Stimulated activated CD4-positive, alpha-beta T cell treated with anti-CD3 and anti-CD28 coated beads, Interleukin-4, amount 100 ng/mL, for 48 hours (primary cell): ENCODE results near the gene PDSS2.

ENCODE experiments used
- DNase-seq, 2 donors: peaks; one replicate each; pipeline ENCODE4 v3.0.0-alpha.2; 2020; ENCODE audit warnings: low read depth in 2 of 2

PDSS2 gene

DNA sequence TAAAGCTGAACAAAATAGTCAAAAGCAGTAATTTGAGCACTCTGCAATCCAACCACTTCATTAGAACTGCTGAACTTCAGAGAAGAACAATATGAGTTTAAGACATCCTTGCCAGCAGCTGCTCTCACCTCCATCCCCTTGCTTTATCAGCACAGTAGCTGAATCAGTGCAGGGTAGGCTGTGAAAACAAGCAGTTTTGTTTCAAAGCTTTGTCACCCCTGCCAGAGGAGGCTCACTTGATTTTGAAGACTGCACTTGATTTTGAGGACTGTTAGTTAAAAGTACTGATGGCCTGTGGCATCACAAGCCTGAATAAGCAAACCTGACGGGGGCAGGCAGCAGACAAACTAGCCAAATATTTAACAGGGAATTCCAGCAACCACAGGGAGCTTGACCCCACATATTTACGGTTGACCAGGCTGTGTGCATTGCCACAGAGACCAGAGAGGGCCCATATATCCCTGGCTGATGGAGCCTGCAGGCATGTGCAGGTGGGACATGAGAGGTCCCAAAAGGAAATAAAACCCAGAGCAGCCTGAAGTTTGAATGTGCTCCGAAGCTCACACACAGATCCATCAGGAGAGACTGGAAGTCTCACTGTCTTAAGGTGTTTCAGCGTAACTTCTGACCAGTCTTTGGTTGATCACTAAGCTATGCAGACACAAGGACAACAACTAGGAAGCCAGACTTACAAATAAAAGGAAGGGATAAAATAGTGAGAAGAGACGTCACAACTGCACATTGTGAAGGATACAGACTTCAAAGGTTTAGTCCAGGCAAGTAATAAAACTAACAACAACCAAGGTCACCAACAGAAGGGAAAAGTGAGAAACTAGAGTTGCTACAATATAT is 97.4 kb downstream of the PDSS2 start:
- no peak for DNase-seq

GRCh38 chr6:107360476-107360875 is 98.9 kb downstream of the PDSS2 start:
- DNase-seq, result no peak

- no peak for DNase-seq
Measured at GRCh38 chr6:107357842-107358241, 101.5 kb downstream of the PDSS2 start.

DNA sequence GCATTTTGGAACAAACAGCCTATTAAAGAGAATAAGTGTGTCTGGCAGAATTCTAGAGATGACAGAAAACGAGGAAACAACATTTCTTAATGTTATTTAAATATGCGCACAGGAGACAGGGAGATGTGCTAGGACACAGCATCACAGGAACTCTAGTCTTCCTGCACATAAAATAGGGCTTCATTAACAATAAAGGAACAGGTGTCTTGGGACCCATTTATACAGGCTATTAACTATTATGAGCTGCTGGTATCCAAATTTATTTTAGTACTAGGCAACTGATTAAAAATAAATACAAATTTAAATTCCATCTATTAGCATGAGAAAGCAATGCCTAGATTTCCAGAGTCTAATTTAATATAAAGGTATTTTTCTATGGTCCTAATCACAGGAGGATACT is 102.3 kb downstream of the PDSS2 start:
- DNase-seq, result no peak

GRCh38 chr6:107355659-107356058 is 103.7 kb downstream of the PDSS2 start:
- DNase-seq, result no peak

DNA sequence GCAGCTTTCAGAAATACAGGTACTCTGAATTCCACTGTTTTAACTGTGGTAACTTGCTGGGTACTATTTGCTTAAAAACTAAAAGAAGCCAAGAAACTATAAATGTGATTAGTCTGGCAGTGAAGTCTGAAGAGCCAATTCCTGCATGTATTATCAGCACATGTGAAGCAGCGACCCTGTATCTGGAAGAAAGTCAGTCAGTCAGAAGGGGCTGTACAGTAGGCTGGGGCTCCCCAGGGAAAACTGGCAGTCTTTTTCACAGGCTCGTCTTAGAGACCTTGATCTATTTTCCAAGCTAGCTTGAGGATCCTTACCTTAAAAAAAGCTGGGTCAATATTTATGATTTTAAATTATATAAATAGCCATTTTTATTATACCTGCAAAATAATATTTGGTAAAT is 104.9 kb downstream of the PDSS2 start:
- no peak for DNase-seq

DNA sequence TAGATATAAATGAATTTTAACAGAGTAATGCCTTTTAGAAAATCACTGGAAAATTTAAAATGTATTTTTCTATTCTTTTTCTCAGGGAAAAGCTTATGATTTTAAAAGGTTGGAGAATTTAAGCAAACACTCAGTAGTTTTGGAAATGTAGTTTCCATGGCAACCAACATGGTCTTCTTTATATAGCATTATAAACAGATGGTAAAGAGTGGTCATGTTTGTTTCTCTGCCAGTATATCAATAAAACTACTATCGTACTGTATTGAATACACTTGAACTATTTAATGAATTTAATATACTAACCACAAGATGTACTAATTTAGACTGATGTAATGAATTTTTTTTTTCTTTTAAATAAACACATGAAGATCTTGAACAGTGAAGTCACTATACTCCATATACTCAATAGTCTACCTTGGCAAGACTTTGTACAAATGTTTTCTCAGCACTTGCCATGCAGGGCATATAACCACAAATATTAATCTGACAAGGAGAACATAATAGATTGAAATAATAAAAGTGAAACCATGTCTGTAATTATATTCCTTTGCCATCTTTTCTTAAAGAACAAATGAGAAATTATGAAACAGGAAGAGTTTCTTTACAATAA is 105.5 kb downstream of the PDSS2 start:
- no peak for DNase-seq

- no peak for DNase-seq
Measured at GRCh38 chr6:107348224-107348623, 111.1 kb downstream of the PDSS2 start.

DNA sequence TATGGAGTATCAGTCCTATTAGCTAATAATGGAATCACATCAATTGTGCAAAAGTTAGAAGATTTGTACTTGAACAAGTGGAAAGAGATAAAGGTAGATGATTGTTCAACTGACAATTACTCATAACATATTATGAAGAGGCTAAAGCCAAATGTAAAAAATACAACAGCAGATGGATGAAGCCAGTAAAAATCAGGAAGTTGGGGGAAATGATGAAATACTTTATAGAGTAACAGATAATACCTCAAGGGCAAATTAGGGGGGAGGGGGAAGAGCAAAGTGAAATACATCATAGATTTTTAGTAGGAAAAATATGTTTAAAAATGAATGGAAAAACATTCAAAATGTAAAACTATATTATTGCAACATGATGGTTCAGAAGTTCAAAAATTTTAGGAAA is 114.0 kb downstream of the PDSS2 start:
- DNase-seq, result no peak

GRCh38 chr6:107344981-107345380 is 114.4 kb downstream of the PDSS2 start:
- no peak for DNase-seq

DNA sequence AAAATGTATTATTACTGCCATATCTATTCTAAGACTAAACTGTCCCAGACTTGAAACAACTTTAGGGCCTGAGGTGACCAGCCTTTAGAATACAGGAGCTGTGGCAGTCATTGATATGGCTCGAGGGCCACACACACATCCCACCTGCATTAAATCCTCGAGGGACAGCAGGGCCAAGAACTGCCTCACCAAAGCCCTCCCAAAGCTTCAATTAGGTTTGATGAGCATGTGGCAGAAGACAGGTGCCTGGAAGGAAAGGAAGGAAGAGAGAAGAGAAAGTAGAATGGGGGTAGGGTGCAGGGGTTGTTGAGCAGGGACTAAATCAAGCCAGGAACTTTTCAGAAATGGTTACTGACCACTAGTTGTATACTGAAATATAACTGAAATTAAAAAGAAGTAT is 115.0 kb downstream of the PDSS2 start:
- DNase-seq, result no peak

DNA sequence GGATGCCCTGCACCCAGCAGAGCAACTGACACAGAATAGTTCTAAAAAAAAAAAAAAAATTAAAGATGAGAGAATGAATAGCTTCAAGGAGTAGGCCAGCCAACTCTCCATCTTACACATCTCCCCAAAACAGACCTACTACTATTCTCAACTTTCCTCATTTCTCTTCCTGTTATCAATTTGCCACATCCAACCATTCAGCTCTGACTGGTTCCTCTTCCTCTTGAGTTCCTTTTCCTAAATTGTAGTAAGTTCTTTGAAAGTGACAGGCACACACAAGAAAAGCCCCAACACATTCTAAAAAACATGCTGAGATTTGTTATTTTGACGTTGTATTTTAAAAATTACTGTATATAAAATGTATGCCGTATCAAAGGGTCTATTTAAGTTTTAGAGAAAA is 117.2 kb downstream of the PDSS2 start:
- DNase-seq, result no peak

GRCh38 chr6:107340881-107341280 is 118.5 kb downstream of the PDSS2 start:
- DNase-seq, result no peak

DNA sequence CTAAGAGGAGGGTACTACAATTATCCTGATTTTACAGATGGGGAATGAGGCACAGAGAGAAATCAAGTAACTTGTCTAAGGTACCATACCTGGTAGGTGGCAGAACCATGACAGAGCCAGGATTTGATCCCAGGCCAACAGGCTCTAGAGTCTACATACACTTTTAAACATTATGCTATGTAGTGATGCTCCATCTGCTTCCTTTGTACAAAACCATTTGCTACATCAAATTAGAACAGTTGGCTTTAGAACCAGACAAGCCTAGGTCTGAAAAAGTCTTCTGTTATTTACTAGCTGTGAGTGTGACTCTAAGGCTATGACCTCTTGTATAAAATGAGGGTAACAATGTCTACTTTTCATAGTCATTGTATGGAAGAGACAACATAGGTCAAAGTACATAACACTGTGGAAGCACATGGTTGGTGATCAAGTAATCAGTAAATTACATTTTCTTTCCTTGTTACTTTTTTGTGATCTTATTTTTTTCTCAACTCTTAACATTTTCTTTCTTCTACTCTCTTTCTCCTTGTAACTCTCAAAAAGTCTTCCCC is 122.1 kb downstream of the PDSS2 start:
- no peak for DNase-seq

GRCh38 chr6:107334026-107334425 is 125.3 kb downstream of the PDSS2 start:
- DNase-seq, result no peak

GRCh38 chr6:107333491-107333890 is 125.9 kb downstream of the PDSS2 start:
- DNase-seq, result no peak

- no peak for DNase-seq
Measured at GRCh38 chr6:107331409-107332386, 127.7 kb downstream of the PDSS2 start.

DNA sequence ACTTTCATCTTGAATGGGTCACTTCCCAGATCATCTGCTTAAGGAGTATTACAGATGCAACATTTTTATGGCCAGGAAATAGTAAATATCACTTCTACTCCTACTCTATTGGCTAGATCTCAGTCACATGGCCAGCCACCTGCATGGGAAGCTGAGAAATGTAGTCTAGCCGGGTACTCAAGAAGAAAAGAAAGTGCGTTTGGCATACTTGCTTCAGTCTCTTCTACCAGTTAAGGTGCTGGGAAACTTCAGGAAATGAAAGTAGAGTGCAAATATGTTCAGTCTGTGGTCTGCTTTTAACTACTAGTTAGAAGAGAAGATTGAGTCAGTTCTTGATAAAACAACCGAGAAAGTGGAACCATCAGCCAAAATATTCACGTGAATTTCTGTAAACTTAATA is 129.2 kb downstream of the PDSS2 start:
- no peak for DNase-seq

DNA sequence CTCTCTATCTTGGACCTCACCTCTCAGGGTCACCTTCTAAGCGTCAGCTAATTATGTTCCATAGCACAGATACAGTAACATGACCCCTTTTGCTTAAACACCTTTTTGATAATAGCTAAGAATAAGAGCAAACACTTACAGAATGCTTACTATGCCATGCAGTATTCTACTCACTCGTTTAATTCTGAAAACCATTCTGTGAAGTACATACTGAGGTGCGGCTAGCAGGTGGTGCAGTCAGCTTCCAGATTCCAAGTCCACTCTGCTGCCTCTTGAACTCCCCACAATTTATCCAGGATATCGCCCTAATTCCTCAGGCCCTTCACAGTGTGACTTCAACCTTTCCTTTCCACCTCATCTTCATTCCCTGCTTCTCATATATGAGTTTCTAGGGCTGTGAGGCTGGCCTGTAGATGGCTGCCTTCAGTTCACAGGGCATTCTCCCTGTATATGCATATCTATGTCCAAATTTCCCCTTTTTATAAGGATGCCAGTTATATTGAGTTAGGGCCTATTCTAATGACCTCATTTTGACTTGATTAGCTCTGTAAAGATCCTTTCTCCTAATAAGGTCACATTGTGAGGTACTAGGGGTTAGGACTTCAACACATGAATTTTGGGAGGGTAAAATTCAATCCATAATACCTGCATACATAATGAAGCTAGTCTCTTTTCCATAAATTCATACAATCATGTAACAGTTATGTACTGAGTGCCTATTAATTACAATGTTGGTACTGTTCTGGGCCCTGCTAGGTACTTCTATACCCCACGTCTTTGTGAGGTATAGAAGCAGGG is 130.1 kb downstream of the PDSS2 start:
- no peak for DNase-seq

GRCh38 chr6:107328081-107328480 is 131.3 kb downstream of the PDSS2 start:
- DNase-seq, result no peak

GRCh38 chr6:107323133-107323785 is 136.1 kb downstream of the PDSS2 start:
- no peak for DNase-seq
